ENCODE results near the gene ADGRF5. TPM values are rescaled to one million over a fixed set of nuclear protein-coding genes. Genes with fewer than 3 reads are reported as not detected.

The ADGRF5 gene
- total and polyA plus RNA-seq, 2 experiments from 2014 or later, result not detected

- Histone ChIP-seq H2AFZ (no peak overlapping the region), H3K36me3 (ENCODE audit: insufficient read depth) (no peaks in the 10 kb centered on the region), H3F3A (replicated peaks; ENCODE audit: low read depth) (no peaks in the 10 kb centered on the region), H3K4me1 (ENCODE audit: insufficient read depth) (no peaks in the 10 kb centered on the region), H3K79me2 (replicated peaks; ENCODE audit: insufficient read depth) (no peaks in the 10 kb centered on the region), H3K27me3 (ENCODE audit: insufficient read depth) (no peaks in the 10 kb centered on the region), H4K20me1 (replicated peaks; ENCODE audit: insufficient read depth) (no peaks in the 10 kb centered on the region), H3K4me2 (no peak overlapping the region), H3K9me2 (ENCODE audit: insufficient read depth) (no peaks in the 10 kb centered on the region; the same call in 1 of the 2 replicates), H3K27ac (ENCODE audit: low read depth) (no peak overlapping the region), H3K4me3 (no peak overlapping the region)
- no peak overlapping the region for H3K27ac Mint-ChIP-seq
- TF ChIP-seq CTCF (conservative IDR thresholded peaks at IDR 0.05; ENCODE audit: low read depth in 2 of 2), result no peak
- TF ChIP-seq, protein P1, sequence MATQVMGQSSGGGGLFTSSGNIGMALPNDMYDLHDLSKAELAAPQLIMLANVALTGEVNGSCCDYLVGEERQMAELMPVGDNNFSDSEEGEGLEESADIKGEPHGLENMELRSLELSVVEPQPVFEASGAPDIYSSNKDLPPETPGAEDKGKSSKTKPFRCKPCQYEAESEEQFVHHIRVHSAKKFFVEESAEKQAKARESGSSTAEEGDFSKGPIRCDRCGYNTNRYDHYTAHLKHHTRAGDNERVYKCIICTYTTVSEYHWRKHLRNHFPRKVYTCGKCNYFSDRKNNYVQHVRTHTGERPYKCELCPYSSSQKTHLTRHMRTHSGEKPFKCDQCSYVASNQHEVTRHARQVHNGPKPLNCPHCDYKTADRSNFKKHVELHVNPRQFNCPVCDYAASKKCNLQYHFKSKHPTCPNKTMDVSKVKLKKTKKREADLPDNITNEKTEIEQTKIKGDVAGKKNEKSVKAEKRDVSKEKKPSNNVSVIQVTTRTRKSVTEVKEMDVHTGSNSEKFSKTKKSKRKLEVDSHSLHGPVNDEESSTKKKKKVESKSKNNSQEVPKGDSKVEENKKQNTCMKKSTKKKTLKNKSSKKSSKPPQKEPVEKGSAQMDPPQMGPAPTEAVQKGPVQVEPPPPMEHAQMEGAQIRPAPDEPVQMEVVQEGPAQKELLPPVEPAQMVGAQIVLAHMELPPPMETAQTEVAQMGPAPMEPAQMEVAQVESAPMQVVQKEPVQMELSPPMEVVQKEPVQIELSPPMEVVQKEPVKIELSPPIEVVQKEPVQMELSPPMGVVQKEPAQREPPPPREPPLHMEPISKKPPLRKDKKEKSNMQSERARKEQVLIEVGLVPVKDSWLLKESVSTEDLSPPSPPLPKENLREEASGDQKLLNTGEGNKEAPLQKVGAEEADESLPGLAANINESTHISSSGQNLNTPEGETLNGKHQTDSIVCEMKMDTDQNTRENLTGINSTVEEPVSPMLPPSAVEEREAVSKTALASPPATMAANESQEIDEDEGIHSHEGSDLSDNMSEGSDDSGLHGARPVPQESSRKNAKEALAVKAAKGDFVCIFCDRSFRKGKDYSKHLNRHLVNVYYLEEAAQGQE (IDR thresholded peaks at IDR 0.05; ENCODE audit: unreplicated experiment), result no peak
- TF ChIP-seq, protein P2, sequence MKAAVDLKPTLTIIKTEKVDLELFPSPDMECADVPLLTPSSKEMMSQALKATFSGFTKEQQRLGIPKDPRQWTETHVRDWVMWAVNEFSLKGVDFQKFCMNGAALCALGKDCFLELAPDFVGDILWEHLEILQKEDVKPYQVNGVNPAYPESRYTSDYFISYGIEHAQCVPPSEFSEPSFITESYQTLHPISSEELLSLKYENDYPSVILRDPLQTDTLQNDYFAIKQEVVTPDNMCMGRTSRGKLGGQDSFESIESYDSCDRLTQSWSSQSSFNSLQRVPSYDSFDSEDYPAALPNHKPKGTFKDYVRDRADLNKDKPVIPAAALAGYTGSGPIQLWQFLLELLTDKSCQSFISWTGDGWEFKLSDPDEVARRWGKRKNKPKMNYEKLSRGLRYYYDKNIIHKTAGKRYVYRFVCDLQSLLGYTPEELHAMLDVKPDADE (IDR thresholded peaks at IDR 0.05), result no peak
- no peak for TF ChIP-seq ZNF114 (CRISPR knock-in tag; IDR thresholded peaks at IDR 0.05)
- TF ChIP-seq EZH2phosphoT487 (IDR thresholded peaks at IDR 0.05; ENCODE audit: unreplicated experiment), result no peak
- TF ChIP-seq NANOG (IDR thresholded peaks at IDR 0.05; ENCODE audit: borderline replicate concordance), result no peak
- TF ChIP-seq POLR2AphosphoS5 (IDR thresholded peaks at IDR 0.05; ENCODE audit: low read depth), result no peak
- TF ChIP-seq CREB1 (CRISPR knock-in tag; IDR thresholded peaks at IDR 0.05; ENCODE audit: low read depth), result no peak
- no peaks in the 10 kb centered on the region for H3K36me3 Mint-ChIP-seq (ENCODE audit: low read depth)
- H3K4me3 Mint-ChIP-seq, result no peak overlapping the region
- no peaks in the 10 kb centered on the region for H3K27me3 Mint-ChIP-seq (ENCODE audit: insufficient read depth, low read depth, poor library complexity)
- DNase-seq (ENCODE audit: low spot score) (no peak), ATAC-seq (no peak)
- H3K4me1 Mint-ChIP-seq, result peaks cover 6% of the 10 kb centered on the region; the same call in 1 of the 3 replicates
- no peaks in the 10 kb centered on the region for H3K9me3 Mint-ChIP-seq
Observed at GRCh38 chr6:46949632-46950280, 28.0 kb upstream of the ADGRF5 start.

- H3K27ac ChIP-seq (ENCODE audit: low read depth), result no peak overlapping the region
- no peaks in the 10 kb centered on the region for H3K27me3 ChIP-seq (ENCODE audit: insufficient read depth)
- DNase-seq (ENCODE audit: low spot score) (no peak), ATAC-seq (no peak)
- Mint-ChIP-seq H3K27me3 (ENCODE audit: insufficient read depth, low read depth, poor library complexity) (no peaks in the 10 kb centered on the region), H3K4me1 (no peaks in the 10 kb centered on the region), H3K27ac (no peak overlapping the region), H3K36me3 (ENCODE audit: low read depth) (no peaks in the 10 kb centered on the region), H3K9me3 (no peaks in the 10 kb centered on the region), H3K4me3 (no peak overlapping the region)
- H3K9me2 ChIP-seq (ENCODE audit: insufficient read depth), result no peaks in the 10 kb centered on the region; the same call in 1 of the 2 replicates
- no peaks in the 10 kb centered on the region for H4K20me1 ChIP-seq (replicated peaks; ENCODE audit: insufficient read depth)
- H3K79me2 ChIP-seq (replicated peaks; ENCODE audit: insufficient read depth), result no peaks in the 10 kb centered on the region
- H3F3A ChIP-seq (replicated peaks; ENCODE audit: low read depth), result no peaks in the 10 kb centered on the region
- no peak overlapping the region for H3K4me2 ChIP-seq
- H3K4me1 ChIP-seq (ENCODE audit: insufficient read depth), result no peaks in the 10 kb centered on the region
- no peak overlapping the region for H3K4me3 ChIP-seq
- H3K36me3 ChIP-seq (ENCODE audit: insufficient read depth), result no peaks in the 10 kb centered on the region
- no peak overlapping the region; the same call in 1 of the 2 replicates for H2AFZ ChIP-seq
- TF ChIP-seq ZNF331 (CRISPR knock-in tag; IDR thresholded peaks at IDR 0.05; ENCODE audit: low read depth) (no peak), JUNB (IDR thresholded peaks at IDR 0.05; ENCODE audit: unreplicated experiment) (no peak), EZH2phosphoT487 (IDR thresholded peaks at IDR 0.05; ENCODE audit: unreplicated experiment) (no peak), CTCF (conservative IDR thresholded peaks at IDR 0.05; ENCODE audit: low read depth in 2 of 2) (no peak)
Observed at GRCh38 chr6:46948699-46949098, 27.0 kb upstream of the ADGRF5 start.

All from GM23338 (cell line).